Measurements from ENCODE around the gene CDH7.

The CDH7 gene

GRCh38 chr18:65937180-65937579, 186.4 kb downstream of the CDH7 start:
- no peak overlapping the region for H3K27ac ChIP-seq

GRCh38 chr18:65938592-65939372, 188.0 kb downstream of the CDH7 start:
- no peak overlapping the region for H3K27ac ChIP-seq
- TF ChIP-seq ZFX (IDR thresholded peaks at IDR 0.05) (no peak), CTCF (conservative IDR thresholded peaks at IDR 0.05) (peak; percentile 67)

More at GRCh38 chr18:65937180-65937579, 186.4 kb downstream of the CDH7 start:
- no peak for TF ChIP-seq CTCF (conservative IDR thresholded peaks at IDR 0.05)
- TF ChIP-seq ZFX (IDR thresholded peaks at IDR 0.05) = no peak

Data from C4-2B (cell line).